SK-N-DZ (cell line): Measurements from ENCODE around the gene ROR2.

Experiments
- DNase-seq: peaks from one replicate; pipeline ENCODE4 v3.0.0-alpha.2; 2015; ENCODE audit warnings: low spot score

Gene ROR2

DNA sequence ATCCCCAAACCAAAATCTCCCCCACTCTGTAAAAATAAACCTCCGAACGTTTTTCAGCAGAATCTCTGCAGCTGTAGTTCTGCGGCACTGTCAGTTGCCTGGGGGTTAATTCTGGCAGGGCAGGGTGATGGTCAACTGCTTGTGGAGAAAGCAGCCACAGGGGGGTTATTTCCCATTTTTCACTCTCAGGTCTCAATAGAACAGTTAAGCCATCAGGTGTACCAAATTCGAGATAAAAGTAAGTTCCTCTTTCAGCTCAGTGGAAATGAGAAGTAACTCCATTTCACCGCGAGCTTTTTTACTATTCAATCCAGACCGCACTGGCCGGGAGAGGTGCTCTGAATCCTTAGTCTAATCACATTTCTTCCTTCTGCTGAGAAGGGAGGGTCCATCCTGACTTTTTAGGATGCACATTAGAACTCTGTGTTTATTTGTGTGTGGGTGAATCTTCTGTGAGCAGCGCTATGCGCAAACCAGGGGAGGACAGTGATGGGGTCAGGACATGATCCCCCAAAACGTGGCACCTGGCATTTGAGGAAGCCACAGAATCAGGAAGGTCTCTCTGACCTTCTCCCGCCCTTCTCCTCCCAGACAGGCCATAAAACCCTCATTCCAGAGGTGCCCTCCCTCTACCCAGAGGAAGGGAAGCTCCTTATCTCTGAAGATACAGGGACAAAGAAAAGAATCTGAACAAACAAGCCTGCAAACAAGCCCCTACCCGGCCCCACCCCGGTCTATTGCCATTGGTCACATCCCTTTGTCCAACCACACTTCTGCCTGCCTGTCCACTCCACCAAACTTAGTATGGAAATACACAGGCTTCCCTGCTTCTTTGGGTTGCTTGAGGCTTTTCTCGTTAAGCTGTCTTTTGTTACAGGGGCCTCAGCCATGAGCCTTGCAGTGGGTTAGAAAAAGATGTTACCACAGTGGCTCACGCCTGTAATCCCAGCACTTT lies 229.0 kb downstream of the ROR2 start:
- no peak for DNase-seq

- DNase-seq, result no peak
These were observed 229.7 kb downstream of the ROR2 start for GRCh38 chr9:91720313-91720712.

GRCh38 chr9:91718071-91718470 lies 232.0 kb downstream of the ROR2 start:
- DNase-seq, result no peak

GRCh38 chr9:91716815-91717214 lies 233.2 kb downstream of the ROR2 start:
- no peak for DNase-seq

GRCh38 chr9:91716239-91716638 lies 233.8 kb downstream of the ROR2 start:
- DNase-seq, result no peak

DNA sequence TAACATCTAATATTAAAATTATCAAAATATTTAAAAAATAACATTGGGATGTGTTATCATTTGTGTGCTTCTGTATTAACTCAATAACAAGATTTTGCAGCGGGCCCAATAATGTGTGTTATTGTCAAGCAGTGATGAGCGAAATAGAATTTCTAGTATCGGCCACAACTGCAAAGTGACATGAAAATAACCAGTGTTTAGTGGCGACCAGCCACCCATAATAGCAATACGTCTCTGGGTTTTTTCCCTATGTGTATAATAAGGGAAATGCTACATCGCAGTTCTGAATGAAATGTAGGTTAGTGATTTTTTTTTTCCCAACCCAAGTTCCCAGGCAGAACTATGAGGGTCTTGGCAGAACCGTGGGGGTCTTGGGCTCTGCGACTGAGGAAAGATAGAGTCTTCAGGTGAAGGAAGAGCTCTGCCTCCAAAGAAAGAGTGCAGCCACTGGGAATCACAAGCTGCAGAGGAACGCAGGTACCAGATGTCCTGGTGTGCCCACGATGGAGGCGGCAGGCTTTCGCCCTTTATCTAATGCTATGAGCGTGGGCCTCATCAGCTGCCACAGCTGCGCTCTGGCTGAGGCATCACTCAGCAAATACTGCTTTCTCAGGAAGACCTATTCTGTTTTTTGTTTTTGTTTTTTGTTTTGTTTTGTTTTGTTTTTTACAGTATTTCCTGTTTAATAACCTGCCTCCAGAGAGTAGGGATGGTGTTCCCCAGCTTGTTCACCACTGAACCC lies 235.0 kb downstream of the ROR2 start:
- no peak for DNase-seq

GRCh38 chr9:91714020-91714806 lies 235.8 kb downstream of the ROR2 start:
- no peak for DNase-seq

DNA sequence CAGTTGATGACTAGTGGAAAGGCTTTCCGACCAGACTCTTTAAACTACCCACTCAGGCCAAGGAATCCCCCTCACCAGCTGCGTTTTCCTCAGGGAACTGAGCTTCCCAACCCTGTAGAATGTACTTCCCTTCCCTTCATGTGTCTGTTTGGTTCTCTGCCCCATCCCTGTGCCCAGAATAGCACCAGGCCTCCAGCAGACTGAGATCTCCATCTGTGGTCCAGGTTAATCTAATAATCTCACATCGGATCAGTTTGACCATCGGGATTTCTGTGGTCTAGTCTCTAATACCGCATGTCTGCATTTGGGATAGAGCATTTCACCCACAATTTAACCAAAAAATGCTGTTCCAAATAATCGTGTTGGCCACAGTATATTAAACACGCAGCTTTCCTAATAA lies 237.2 kb downstream of the ROR2 start:
- DNase-seq, result no peak

- DNase-seq, result no peak
These were observed 238.1 kb downstream of the ROR2 start for GRCh38 chr9:91711755-91712601.

GRCh38 chr9:91710158-91710557 lies 239.9 kb downstream of the ROR2 start:
- DNase-seq, result no peak

GRCh38 chr9:91705386-91705785 lies 244.6 kb downstream of the ROR2 start:
- no peak for DNase-seq

- no peak for DNase-seq
These were observed 249.6 kb downstream of the ROR2 start for GRCh38 chr9:91700475-91700874.

DNA sequence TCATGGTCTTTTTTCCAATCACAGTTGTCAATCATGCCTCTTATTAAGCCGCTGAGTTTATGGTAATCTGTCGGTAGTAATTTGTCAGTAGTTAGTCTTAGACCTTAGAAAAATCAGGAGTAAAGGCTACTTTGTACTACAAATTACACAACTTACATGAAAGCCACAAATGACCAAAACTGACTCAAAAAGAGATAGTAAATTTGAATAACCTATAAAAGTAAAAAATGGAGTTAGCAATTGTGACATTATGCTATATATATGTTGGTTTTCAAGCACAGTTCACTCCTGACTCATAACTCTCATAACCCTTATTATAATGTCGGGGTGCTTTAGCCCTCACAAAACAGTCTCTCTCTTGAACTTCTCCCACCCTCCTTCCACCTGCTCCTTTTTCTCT lies 251.8 kb downstream of the ROR2 start:
- DNase-seq, result no peak

- no peak for DNase-seq
These were observed 252.8 kb downstream of the ROR2 start for GRCh38 chr9:91697201-91697600.

GRCh38 chr9:91694081-91694870 lies 255.8 kb downstream of the ROR2 start:
- DNase-seq, result no peak

- no peak for DNase-seq
These were observed 256.8 kb downstream of the ROR2 start for GRCh38 chr9:91693226-91693625.

DNA sequence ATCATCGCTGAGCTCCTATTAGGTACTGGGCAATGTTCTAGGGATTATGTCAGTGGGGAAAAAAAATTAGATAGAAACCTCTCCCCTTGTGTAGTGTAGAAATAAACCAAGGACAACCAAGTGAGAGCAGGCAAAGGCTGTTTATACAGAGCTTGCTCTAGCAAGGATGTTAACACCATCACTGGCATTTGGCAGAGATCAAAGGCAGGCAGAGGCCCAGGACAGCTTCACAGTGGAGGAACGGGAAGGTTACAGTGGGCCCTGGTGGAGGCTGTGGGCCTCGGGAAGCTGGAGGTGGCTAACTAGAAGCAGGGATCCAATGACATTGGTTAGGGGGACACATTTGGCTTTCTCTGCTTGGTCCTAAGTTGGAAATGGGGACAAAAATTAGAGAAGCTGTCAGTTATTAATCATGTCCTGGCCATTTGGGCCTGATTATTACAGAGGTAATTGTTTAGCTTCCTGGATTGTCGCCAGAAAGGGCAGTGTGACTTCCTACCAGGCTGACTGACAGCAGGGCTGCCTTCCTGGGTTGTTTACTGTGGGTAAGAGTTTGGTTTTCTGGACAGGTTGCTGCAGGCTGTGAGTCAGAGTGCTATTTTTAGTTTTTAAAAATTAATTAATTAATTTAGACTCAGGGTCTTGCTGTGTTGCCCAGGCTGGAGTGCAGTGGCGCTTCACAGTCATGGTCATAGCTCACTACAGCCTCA lies 259.3 kb downstream of the ROR2 start:
- no peak for DNase-seq

DNA sequence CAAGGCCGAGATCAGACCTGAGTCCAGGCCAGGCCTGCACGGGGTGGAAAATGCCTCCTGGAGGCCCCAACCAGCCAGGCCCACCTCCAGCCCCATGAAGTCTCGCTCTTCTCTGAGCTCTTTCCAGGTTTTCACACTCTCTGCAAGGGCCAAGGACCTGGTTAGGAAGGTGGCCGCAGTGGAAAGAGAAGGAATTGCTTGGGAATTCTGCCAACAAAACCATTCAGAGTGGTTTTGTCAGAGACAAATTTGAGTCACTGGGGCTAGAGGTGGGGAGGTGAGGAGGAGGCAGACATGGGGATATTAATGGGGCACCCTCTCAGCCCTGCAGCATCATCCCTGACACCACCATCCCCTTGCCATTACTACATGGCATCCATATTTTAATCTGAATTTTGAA lies 261.0 kb downstream of the ROR2 start:
- DNase-seq, result no peak

GRCh38 chr9:91683269-91683668 lies 266.8 kb downstream of the ROR2 start:
- no peak for DNase-seq

DNA sequence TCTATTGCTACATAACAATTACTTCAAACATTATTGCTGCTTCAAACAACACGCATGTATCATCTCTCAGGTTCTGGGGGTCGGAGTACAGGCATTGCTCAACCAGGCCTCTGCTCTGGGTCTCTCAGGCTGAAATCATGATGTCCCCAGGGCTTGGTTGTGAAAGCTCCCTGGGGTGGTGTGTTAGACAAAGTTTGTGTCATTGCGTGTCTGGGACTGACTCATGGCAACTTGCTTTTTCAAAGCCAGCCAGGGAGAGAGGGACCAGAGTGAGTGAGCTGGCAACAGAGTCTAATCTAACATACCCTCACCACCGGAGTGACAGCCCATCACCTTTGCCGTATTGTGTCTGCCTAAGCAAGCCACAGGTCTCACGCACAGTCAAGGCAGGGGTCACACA lies 267.2 kb downstream of the ROR2 start:
- no peak for DNase-seq
